ENCODE data around the gene PIGT.

The PIGT gene

DNA sequence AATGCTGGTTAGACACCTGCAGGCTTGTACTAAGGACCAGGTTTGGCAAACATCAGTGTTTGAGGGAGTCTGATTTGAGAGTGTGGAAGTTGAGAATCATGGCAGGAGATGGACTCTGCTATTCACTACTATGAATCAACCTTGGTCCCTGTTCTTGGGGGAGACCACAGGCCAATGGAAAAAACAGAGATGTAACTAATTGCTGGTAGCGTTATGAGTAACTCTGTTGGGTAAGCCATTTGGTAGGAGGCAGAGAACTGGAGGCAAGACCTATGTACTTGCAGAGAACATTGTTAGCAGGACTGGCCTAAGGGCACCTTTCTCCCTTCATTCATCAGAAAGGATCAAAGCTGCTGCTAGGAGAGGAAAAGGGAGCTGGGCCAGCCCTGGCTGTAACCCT is 45.3 kb downstream of the PIGT start:
- DNase-seq (ENCODE audit: low read depth): no peak
- H3K4me3 ChIP-seq (ENCODE audit: low read depth, low read length): no peak overlapping the region
- TF ChIP-seq, protein P1, sequence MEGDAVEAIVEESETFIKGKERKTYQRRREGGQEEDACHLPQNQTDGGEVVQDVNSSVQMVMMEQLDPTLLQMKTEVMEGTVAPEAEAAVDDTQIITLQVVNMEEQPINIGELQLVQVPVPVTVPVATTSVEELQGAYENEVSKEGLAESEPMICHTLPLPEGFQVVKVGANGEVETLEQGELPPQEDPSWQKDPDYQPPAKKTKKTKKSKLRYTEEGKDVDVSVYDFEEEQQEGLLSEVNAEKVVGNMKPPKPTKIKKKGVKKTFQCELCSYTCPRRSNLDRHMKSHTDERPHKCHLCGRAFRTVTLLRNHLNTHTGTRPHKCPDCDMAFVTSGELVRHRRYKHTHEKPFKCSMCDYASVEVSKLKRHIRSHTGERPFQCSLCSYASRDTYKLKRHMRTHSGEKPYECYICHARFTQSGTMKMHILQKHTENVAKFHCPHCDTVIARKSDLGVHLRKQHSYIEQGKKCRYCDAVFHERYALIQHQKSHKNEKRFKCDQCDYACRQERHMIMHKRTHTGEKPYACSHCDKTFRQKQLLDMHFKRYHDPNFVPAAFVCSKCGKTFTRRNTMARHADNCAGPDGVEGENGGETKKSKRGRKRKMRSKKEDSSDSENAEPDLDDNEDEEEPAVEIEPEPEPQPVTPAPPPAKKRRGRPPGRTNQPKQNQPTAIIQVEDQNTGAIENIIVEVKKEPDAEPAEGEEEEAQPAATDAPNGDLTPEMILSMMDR (conservative IDR thresholded peaks at IDR 0.05; ENCODE audit: low read depth, low read length): no peak

DNA sequence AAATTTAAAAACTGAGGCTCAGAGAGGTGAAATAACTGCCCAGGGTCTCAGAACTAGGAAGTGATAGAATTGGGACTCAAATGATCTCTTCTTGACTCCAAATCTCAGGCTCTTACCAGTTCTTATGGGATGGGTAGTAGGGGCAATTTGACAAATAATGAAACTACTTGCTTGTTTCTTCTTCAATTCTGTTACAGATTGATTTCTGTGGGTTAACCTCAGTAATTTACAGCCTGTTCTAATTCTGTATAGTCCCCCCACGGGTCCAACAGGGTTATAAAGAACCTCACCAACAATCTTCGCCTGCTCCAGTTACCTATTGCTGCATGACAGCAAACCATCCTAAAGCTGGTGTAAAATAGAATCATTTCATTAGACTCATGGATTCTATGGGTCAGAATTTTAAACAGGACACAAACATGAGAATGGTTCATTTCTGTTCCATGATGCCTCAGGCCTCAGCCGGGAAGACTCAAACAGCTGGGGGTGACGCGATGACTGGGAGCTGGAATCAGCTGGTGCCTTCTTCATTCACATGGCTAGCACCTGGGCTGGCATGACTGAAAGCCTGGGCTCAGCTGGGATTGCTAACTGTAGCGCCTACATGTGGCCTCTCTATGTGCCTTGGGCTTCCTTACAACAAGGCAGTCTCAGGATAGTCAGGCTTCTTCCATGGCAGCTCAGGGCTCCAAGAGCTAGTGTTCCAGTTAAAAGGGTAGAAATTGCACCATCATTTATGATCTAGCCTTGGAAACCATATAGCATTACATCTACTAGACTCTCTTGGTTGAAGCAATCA is 47.0 kb downstream of the PIGT start:
- TF ChIP-seq, protein P1 (conservative IDR thresholded peaks at IDR 0.05; ENCODE audit: low read depth, low read length): no peak
- no peak for DNase-seq (ENCODE audit: low read depth)
- no peak overlapping the region for H3K4me3 ChIP-seq (ENCODE audit: low read depth, low read length)

DNA sequence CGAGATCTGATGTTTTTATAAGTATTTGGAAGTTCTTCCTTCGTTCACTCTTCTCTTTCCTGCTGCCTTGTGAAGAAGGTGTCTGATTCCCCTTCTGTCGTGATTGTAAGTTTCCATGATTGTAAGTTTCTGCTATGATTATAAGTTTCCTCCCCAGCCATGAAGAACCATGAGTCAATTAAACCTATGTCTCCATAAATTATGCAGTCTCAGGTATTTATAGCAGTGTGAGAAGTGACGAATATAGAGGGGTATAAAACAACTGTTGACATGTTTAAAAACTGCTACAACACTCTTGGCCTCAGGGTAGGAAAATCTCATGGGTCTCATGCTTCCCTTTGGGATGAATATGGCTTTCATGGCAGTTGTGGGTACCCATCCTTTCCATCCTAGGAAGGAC is 47.8 kb downstream of the PIGT start:
- no peak for DNase-seq (ENCODE audit: low read depth)
- H3K4me3 ChIP-seq (ENCODE audit: low read depth, low read length): no peak overlapping the region
- TF ChIP-seq, protein P1 (conservative IDR thresholded peaks at IDR 0.05; ENCODE audit: low read depth, low read length): no peak

DNA sequence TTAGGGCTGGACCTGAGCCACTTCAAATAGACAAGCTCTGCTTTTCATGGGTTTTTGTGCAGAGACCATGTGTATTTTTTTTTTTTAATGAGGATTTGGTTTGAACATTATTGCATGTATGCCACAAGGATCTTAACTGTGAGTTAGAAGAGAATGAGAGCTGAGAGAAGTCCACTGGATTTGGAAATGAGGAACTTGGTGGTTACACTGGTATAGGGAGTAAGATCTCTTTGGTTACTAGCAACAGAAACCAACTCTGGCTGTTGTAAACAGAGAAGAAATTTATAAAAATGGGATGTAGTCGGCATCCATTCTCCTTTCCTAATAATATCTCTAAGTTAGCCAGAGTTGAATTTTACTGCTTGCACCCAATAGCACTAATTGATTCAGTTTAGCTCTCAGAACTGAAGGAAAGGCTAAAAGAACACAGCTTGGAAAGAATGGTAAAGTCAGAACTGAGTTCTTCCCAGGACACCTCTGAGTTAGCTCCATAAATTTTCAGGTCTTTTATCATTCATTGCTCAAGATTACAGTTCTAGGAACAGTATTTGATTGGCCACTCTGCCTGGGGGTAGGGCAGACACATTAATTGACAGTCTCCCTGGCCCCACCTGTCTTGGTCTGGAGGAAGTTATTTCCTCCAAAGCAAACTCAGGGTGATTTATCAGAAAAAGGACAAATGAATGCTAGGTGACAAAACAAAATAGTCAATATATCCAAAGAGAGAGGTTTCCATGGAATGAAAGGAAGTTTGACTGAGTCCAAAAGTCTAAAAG is 49.7 kb downstream of the PIGT start:
- no peak for DNase-seq (ENCODE audit: low read depth)
- TF ChIP-seq, protein P1 (conservative IDR thresholded peaks at IDR 0.05; ENCODE audit: low read depth, low read length): no peak
- no peak overlapping the region for H3K4me3 ChIP-seq (ENCODE audit: low read depth, low read length)

DNA sequence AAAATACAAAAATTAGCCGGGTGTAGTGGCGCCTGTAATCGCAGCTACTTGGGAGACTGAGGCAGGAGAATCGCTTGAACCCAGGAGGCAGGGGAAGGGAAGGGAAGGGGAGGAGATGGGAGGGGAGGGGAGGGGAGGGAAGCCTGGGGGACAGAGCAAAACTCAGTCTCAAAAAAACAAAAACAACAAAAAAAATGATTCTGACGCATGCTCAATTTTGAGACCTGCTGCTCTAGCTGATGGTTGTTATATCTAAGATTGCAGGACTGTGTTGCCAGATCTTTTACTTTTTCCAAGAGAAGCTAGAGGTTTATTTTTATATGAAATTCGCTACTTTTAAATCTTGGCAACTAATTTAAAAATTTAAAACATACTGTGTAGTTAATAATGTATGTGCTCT is 51.2 kb downstream of the PIGT start:
- no peak overlapping the region for H3K4me3 ChIP-seq (ENCODE audit: low read depth, low read length)
- TF ChIP-seq, protein P1 (conservative IDR thresholded peaks at IDR 0.05; ENCODE audit: low read depth, low read length): no peak
- no peak for DNase-seq (ENCODE audit: low read depth)

DNA sequence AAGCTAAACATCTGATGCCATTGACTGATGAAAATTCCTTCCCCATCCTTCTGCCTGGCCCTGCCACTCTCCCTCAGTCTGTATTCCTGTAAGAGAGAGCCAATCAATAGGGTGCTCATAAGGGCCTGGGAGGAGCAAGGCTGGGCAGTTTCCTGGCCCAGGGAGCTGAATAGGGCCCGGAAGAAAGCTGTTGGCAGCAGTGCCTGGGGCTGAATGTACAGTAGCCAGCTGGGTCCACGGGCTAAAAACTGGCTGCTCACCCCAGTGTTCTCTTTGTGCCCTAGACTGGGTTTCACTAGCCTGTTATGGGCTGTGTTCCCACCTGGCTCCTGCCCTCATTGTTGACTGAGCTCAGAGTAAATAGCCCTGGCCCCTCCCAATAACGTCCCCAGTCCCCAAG is 51.9 kb downstream of the PIGT start:
- TF ChIP-seq, protein P1 (conservative IDR thresholded peaks at IDR 0.05; ENCODE audit: low read depth, low read length): no peak
- no peak overlapping the region for H3K4me3 ChIP-seq (ENCODE audit: low read depth, low read length)
- DNase-seq (ENCODE audit: low read depth): no peak

All from choroid plexus epithelial cell (primary cell).